ENCODE measurements around the gene TENT5C. TPM values are rescaled to one million over a fixed set of nuclear protein-coding genes. Genes with fewer than 3 reads are reported as not detected.
"Not testable (repeated sequence)": the region's sequence is repeated elsewhere in the genome, so short reads cannot be mapped to it uniquely, and the experiment has no call there.

Gene TENT5C
- 16.7 TPM for total RNA-seq
- long read RNA-seq, full-length matches to known transcripts, result 8 of 14 reads
- long read RNA-seq, partial matches to known transcripts, result 0 of 14 reads
- long read RNA-seq, other reads (novel, unspliced or antisense), result 6 of 14 reads

GRCh38 chr1:117605774-117606648 is at the start of gene TENT5C:
Gene TENT5C, plus strand, starts transcription at chr1:117606048. Its CDS starts 16,821 bp downstream, at chr1:117622869.
- intact Hi-C loops (cut with micrococcal nuclease), result loop anchor here (5.0 kb wide), 1 partner anchor 76 kb away; no protein-coding TSS in a partner anchor
- DNase-seq (peak; percentile 99), ATAC-seq (peak; percentile 96)

- intact Hi-C loops (cut with micrococcal nuclease), result no loop called here
- DNase-seq (no peak), ATAC-seq (no peak)
Observed at GRCh38 chr1:117556341-117556740, 49.5 kb upstream of the TENT5C start.

- no peak for DNase-seq
- intact Hi-C loops (cut with micrococcal nuclease), result no loop called here
- ATAC-seq, result no peak
Observed at GRCh38 chr1:117556976-117557375, 48.9 kb upstream of the TENT5C start.

GRCh38 chr1:117558451-117558850 is 47.4 kb upstream of the TENT5C start:
- ATAC-seq; DNase-seq; intact Hi-C loops (cut with micrococcal nuclease): not testable (repeated sequence)

- ATAC-seq (no peak), DNase-seq (no peak)
- intact Hi-C loops (cut with micrococcal nuclease), result no loop called here
Observed at GRCh38 chr1:117559139-117559538, 46.7 kb upstream of the TENT5C start.

GRCh38 chr1:117559985-117560384 is 45.9 kb upstream of the TENT5C start:
- no peak for ATAC-seq
- no peak for DNase-seq

GRCh38 chr1:117561071-117561470 is 44.8 kb upstream of the TENT5C start:
- ATAC-seq, result no peak
- intact Hi-C loops (cut with micrococcal nuclease), result no loop called here
- no peak for DNase-seq

More at GRCh38 chr1:117559985-117560384, 45.9 kb upstream of the TENT5C start:
- intact Hi-C loops (cut with micrococcal nuclease), result no loop called here

GRCh38 chr1:117561551-117561950 is 44.3 kb upstream of the TENT5C start:
- no peak for DNase-seq
- intact Hi-C loops (cut with micrococcal nuclease), result no loop called here

GRCh38 chr1:117562581-117563491 is 43.0 kb upstream of the TENT5C start:
- intact Hi-C loops (cut with micrococcal nuclease), result no loop called here
- ATAC-seq (no peak), DNase-seq (no peak)

More at GRCh38 chr1:117561551-117561950, 44.3 kb upstream of the TENT5C start:
- no peak for ATAC-seq

- DNase-seq, result no peak
- intact Hi-C loops (cut with micrococcal nuclease), result no loop called here
- ATAC-seq, result no peak
Observed at GRCh38 chr1:117563492-117563875, 42.4 kb upstream of the TENT5C start.

GRCh38 chr1:117564227-117565075 is 41.4 kb upstream of the TENT5C start:
- ATAC-seq (no peak), DNase-seq (no peak)
- intact Hi-C loops (cut with micrococcal nuclease), result no loop called here

GRCh38 chr1:117565076-117565556 is 40.7 kb upstream of the TENT5C start:
- DNase-seq (no peak), ATAC-seq (no peak)
- intact Hi-C loops (cut with micrococcal nuclease), result no loop called here

- ATAC-seq (no peak), DNase-seq (no peak)
- intact Hi-C loops (cut with micrococcal nuclease), result no loop called here
Observed at GRCh38 chr1:117565745-117566455, 39.9 kb upstream of the TENT5C start.

- DNase-seq (no peak), ATAC-seq (no peak)
- intact Hi-C loops (cut with micrococcal nuclease), result no loop called here
Observed at GRCh38 chr1:117566556-117566955, 39.3 kb upstream of the TENT5C start.

GRCh38 chr1:117567435-117567834 is 38.4 kb upstream of the TENT5C start:
- ATAC-seq (no peak), DNase-seq (no peak)
- intact Hi-C loops (cut with micrococcal nuclease), result no loop called here

GRCh38 chr1:117567976-117568375 is 37.9 kb upstream of the TENT5C start:
- no peak for ATAC-seq
- no peak for DNase-seq
- intact Hi-C loops (cut with micrococcal nuclease), result no loop called here

GRCh38 chr1:117568999-117569398 is 36.8 kb upstream of the TENT5C start:
- intact Hi-C loops (cut with micrococcal nuclease), result no loop called here
- no peak for DNase-seq
- no peak for ATAC-seq

GRCh38 chr1:117569856-117570255 is 36.0 kb upstream of the TENT5C start:
- no peak for ATAC-seq
- intact Hi-C loops (cut with micrococcal nuclease), result no loop called here
- no peak for DNase-seq
